ENCODE measurements around the gene SYCE3. TPM values are rescaled to one million over a fixed set of nuclear protein-coding genes. Genes with fewer than 3 reads are reported as not detected.

Gene SYCE3
- not detected for total RNA-seq
- long read RNA-seq, partial matches to known transcripts = 0 of 1 reads
- long read RNA-seq, other reads (novel, unspliced or antisense) = 0 of 1 reads

DNA sequence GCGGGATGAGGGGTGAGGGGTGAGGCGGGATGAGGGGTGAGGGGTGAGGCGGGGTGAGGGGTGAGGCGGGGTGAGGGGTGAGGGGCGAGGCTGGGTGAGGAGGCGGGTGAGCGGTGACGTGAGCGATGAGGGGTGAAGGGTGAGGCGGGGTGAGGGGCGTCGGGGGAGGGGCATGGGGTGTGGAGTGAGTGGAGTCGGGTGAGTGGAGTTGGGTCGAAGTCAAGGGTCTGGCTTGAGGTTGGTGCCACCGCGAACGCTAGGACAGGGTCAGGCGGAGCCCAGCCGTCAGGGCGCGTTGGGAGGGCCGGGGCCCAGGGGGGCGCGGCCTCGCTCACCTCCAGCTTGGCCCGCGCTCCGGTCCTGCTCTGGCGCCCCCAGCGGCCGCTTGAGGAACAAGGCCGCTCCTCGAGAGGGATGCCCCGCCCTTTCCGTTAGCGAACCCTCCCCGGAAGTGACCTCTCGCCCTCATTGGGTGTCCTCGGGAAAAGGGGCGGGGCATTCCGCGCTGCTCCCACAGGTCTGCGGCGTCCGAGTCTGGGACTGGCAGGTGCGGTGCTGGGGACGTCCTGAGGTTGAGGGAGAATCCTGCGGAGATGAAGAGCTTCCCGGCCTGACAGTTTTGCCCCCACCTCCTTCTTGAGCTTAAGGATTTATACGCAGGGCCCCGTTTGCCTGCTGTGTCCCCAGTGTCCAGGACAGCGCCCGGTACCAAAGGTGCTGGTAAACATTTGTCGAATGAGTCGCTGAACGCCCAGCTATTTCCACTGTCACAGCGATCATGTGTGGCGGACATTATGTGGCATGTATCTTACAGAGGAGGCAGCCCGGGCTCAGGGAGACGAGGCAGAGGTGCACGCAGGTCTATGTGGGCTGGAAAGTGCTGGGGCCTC, at the start of gene SYCE3:
TSS of gene SYCE3 (minus strand) at position 397 of the 890 bp plus-strand sequence. CDS start 6,514 bp downstream, outside the sequence.
- peaks cover 8% of the 10 kb centered on the region for H3K4me1 ChIP-seq
- H3K27me3 ChIP-seq (ENCODE audit: low read depth) = no peaks in the 10 kb centered on the region
- intact Hi-C loops (cut with DNase I) = no loop called here
- no peaks in the 10 kb centered on the region for H3K9me3 ChIP-seq
- H3K36me3 ChIP-seq = no peaks in the 10 kb centered on the region
- peak; percentile 97 for TF ChIP-seq CTCF (IDR thresholded peaks at IDR 0.05)
- ATAC-seq (peak; percentile 99), DNase-seq (peak; percentile 99)
- H3K27ac ChIP-seq = peak within 1 kb of the TSS; percentile 75
- peak within 1 kb of the TSS; percentile 70 for H3K4me3 ChIP-seq

- Histone ChIP-seq H3K36me3 (no peaks in the 10 kb centered on the region), H3K9me3 (no peaks in the 10 kb centered on the region), H3K4me1 (peaks cover 8% of the 10 kb centered on the region), H3K27me3 (ENCODE audit: low read depth) (no peaks in the 10 kb centered on the region), H3K4me3 (no peak overlapping the region), H3K27ac (no peak overlapping the region)
- intact Hi-C loops (cut with DNase I) = no loop called here
- ATAC-seq = no peak
- no peak for TF ChIP-seq CTCF (IDR thresholded peaks at IDR 0.05)
- DNase-seq = no peak
These were observed 49.4 kb upstream of the SYCE3 start for GRCh38 chr22:50612168-50612527.

DNA sequence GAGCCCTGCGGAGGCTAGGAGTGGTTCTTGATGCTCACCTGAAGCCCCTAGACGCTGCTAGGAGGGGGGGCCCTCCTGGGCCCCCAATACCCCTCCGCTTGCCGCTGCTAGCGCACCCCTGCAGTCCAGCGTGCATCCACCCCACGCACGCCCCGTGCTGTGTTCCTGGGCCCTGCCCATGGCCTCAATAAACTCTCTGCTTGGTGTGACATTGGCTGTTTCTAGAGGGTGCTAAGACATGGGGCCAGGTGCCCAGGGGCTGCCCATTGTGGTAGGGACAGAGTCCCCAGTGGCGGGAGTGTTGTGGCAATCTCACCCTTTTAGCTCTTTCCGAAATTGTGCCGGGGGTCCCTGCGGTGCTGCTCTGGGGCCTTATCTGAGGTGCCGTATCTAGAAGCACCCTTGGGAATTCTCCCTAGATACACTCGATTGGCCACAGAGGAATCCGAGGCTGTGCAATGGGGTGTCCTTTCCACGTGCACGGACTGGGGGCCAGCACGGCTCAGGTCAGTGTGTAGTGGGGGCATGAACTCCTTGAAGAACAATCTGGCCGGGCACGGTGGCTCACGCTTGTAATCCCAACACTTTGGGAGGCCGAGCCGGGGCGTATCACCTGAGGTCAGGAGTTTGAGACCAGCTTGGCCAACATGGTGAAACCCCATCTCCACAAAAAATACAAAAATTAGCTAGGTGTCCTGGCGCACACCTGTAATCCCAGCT, 48.8 kb upstream of the SYCE3 start:
- intact Hi-C loops (cut with DNase I) = no loop called here
- peaks cover 8% of the 10 kb centered on the region for H3K4me1 ChIP-seq
- no peak for TF ChIP-seq CTCF (IDR thresholded peaks at IDR 0.05)
- ATAC-seq (no peak), DNase-seq (no peak)
- no peak overlapping the region for H3K27ac ChIP-seq
- H3K27me3 ChIP-seq (ENCODE audit: low read depth) = no peaks in the 10 kb centered on the region
- no peak overlapping the region for H3K4me3 ChIP-seq
- no peaks in the 10 kb centered on the region for H3K36me3 ChIP-seq
- H3K9me3 ChIP-seq = no peaks in the 10 kb centered on the region

- H3K27me3 ChIP-seq (ENCODE audit: low read depth) = peaks cover 6% of the 10 kb centered on the region
These were observed 47.9 kb upstream of the SYCE3 start for GRCh38 chr22:50610581-50610980.

More at GRCh38 chr22:50610581-50610980, 47.9 kb upstream of the SYCE3 start:
- no peak overlapping the region for H3K4me3 ChIP-seq
- ATAC-seq (no peak), DNase-seq (no peak)
- no peaks in the 10 kb centered on the region for H3K36me3 ChIP-seq
- TF ChIP-seq CTCF (IDR thresholded peaks at IDR 0.05) = no peak
- intact Hi-C loops (cut with DNase I) = no loop called here
- H3K27ac ChIP-seq = no peak overlapping the region
- H3K4me1 ChIP-seq = peaks cover 8% of the 10 kb centered on the region
- H3K9me3 ChIP-seq = no peaks in the 10 kb centered on the region

All from lower lobe of right lung (tissue), 2 donors.